Stimulated activated CD8-positive, alpha-beta memory T cell treated with anti-CD3 and anti-CD28 coated beads, Interleukin-7, amount 100 ng/mL, for 1 hour (primary cell): ENCODE results near the gene APLP1.
"Not testable (repeated sequence)": the region's sequence is repeated elsewhere in the genome, so short reads cannot be mapped to it uniquely, and the experiment has no call there.

ENCODE experiments used
- DNase-seq, 2 donors: peaks; one replicate each; pipeline ENCODE4 v3.0.0-alpha.2; 2020; ENCODE audit warnings: low read depth in 2 of 2

APLP1 gene

GRCh38 chr19:35882114-35882832 lies 13.9 kb downstream of the APLP1 start:
- DNase-seq: no peak

DNA sequence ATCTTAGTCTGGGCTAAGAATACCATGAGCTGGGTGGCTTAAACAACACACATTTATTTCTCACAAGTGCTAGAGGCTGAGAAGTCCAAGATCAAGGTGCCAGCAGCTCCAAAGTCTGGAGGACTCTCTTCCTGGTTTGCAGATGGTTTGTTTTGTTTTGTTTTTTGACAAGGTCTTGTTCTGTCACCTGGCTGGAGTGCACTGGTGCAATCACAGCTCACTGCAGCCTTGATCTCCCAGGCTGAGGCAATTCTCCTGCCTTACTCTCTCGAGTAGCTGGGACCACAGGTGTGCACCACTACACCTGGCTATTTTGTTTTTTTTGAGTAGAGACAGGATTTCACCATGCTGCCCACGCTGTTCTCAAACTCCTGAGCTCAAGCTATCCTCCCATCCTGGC lies 15.5 kb downstream of the APLP1 start:
- DNase-seq: no peak

GRCh38 chr19:35885225-35885738 lies 16.9 kb downstream of the APLP1 start:
- DNase-seq: no peak

DNA sequence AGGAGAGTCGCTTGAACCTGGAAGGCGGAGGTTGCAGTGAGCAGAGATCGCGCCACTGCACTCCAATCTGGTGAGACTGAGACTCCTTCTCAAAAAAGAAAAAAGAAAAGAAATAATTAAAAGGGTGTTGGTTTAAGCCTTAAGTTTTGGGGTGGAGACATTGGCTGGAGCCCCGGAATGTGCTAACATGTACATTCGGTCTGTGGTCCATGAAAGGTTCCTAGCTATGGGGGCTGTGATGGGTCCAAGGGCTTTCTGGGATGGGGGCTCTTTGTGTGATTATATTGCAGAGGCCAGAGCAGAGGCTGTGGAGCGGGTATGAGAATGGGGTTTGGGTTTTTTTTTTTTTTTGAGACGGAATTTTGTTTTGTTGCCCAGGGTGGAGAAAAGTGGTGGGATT lies 17.5 kb downstream of the APLP1 start:
- DNase-seq: no peak

DNA sequence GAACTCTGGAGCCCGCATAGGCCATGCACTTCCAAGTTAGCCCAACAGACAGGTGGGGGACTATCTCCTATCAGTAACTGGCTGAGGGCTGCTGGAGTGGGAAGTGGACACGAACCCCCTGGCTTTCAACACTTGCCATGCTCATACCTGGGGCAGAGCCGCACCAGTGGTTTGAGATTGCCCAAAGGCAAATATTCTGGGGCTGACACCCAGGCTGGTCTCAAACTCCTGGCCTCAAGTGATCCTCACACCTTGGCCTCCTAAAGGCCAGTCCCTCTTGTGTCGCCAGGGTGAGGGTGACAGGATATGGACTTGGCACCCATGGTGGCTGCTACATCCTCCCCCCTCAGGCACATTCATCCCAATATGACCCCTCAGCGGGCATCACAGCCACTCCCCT lies 18.8 kb downstream of the APLP1 start:
- no peak for DNase-seq

- DNase-seq: no peak
Observed at GRCh38 chr19:35888398-35888797, 20.0 kb downstream of the APLP1 start.

- no peak for DNase-seq
Observed at GRCh38 chr19:35889370-35890112, 21.2 kb downstream of the APLP1 start.

GRCh38 chr19:35890113-35890650 lies 21.8 kb downstream of the APLP1 start:
- DNase-seq: no peak

DNA sequence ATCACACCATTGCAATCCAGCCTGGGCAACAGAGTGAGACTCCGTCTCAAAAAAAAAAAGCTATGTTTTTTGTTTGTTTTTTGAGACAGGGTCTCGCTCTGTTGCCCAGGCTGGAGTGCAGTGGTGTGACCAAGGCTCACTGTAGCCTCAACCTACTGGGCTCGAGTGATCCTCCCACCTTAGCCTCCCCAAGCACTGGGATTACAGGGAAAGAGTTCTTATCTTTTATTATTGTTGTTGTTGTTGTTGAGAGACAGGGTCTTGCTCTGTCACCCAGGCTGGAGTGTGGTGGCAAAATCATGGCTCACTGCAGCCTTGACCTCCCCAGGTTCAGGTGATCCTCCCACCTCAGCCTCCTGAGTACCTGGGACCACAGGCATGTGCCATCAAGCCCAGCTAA lies 23.4 kb downstream of the APLP1 start:
- DNase-seq: not testable (repeated sequence)

DNA sequence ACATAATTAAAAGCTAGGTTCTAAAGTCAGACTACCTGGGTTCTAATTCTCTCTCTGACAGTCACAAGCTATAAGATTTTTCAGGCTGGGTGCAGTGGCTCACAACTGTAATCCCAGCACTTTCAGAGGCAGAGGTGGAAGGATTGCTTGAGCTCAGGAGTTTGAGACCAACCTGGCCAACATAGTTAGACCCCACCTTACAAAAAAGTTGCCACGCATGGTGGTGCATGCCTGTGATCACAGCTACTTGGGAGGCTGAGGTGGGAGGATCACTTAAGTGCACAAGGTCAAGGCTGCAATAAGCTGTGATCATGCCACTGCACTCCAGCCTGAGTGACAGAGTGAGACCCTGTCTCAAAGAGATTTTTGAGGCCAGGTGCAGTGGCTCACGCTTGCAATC lies 26.0 kb downstream of the APLP1 start:
- no peak for DNase-seq

DNA sequence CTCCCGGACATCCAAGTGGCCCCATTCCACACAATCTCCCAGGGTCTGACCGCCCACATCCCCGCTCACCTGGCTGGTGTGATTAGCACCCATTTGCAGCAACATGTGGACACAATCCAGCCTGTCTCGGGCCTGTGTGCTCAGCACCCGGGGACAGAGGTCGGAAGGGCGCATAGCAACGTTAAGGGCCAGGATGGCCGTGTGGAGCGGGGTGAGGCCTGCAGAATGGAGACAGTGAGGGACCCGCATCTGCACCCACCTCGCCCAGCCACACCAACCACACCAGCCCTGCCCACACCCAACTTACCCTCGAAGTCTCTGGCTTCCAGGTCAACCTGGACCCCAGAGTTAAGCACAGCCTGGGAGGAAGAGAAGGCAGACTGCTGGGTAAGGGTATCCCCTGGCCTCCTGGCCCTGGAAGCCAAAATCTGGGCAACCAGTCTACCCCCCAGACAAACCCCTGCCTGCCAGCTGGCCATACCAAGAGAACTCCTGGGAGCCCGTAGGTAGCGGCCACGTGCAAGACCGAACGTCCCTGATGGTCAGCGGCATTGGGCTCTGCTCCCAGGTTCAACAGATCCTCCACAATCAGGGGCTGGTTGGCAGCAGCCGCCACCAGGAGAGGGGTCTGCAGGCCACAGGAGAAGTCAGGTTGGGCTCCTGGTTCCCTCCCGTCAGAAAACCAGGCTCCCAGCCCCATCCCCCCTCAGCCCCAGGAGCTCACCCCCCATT lies 27.7 kb downstream of the APLP1 start:
- no peak for DNase-seq

DNA sequence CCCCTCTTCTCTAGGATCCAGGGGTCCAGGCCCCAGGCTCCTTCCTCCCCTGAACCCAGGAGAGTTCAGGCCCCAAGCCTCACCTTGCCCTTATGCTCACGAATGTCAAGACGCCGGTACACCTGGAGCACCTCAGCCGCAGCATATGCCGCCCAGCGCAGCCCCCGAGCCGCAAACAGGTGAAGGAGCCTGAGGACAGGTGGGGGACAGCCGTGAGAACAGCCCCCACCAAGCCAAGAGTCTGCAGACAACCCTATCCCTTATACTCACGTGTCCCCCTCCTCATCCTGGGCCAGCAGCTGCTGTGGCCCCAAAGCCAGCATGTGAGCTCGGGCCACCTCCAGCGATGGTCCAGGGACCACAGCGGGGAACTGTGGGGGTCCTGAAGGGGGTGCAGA lies 28.3 kb downstream of the APLP1 start:
- DNase-seq: no peak

DNA sequence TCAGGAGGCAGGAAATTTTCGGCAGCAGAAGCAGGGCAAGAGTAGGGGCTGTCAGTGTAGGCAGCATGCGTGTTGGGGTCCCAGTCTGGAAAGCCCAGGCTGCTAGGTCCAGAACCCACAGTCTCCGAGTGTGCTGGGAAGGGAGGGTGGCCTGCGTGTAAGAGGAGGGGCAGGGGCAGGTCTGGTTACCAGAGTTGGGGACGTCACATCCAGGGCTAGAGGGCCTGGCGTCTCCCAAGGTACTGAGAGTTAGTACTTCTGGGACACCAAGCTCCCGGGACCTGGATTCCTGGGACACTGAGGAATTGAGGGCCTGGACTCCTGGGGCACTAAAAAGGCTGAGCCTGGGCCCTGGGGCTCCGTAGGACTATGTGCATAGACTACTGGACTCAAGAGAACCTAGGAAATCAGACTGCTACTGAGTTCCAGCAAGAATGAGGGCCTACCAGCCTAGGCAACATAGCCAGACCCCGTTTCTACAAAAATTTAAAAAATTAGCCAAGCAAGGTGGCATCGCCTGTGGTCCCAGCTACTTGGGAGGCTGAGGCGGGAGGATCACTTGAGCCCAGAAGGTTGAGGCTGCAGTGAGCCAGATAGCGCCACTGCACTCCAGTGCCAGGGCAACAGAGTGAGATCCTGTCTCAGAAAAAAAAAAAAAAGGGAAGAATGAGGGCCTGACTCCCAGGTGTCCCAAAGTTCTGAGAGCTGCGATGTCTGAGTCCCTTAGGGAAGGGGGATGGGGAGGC lies 29.5 kb downstream of the APLP1 start:
- DNase-seq: no peak

GRCh38 chr19:35898499-35898809 lies 30.1 kb downstream of the APLP1 start:
- DNase-seq: no peak

- DNase-seq: peak; percentile 68 to 83
Observed at GRCh38 chr19:35899547-35900214, 31.3 kb downstream of the APLP1 start.

- DNase-seq: no peak
Observed at GRCh38 chr19:35901055-35901644, 32.8 kb downstream of the APLP1 start.

DNA sequence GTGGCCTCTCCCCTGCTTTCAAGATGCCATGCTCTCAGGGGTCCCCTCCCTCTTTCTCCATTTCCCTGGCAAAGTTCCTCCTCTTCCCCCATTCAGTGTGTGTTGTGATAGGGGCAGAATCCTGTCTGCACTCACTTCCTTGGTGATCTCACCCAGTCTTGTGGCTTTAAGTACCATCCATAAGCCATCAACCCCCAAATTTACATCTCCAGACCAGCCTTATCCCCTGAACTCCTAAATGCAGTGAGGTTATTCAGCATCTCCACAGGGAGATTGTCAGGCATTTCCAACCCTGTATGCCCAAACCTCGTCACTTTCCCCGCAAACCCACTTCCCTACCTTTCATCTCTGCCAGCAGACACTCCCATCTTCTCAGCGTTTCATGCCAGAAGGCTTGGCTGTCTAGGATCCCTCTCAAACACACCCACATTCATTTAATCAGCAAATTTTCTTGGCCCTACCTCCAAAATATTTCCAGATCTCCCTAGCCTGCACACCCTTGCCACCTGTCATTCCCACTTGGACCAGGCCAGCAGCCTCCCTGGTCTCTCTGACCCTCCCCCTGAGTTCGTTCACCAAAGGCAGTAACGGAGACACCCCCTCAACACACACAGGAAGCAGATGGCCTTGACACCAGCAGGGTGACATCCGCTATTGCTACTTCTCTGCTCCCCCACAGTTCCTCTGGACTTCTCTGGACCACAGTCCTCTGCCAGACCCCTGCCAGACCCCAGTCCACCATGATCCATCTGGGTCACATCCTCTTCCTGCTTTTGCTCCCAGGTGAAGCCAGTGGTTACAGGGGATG lies 33.7 kb downstream of the APLP1 start, which contains the start of gene HCST:
TSS of gene HCST (plus strand) at position 676 of the 808 bp plus-strand sequence. CDS start at position 741, 65 bp downstream.
- no peak for DNase-seq

DNA sequence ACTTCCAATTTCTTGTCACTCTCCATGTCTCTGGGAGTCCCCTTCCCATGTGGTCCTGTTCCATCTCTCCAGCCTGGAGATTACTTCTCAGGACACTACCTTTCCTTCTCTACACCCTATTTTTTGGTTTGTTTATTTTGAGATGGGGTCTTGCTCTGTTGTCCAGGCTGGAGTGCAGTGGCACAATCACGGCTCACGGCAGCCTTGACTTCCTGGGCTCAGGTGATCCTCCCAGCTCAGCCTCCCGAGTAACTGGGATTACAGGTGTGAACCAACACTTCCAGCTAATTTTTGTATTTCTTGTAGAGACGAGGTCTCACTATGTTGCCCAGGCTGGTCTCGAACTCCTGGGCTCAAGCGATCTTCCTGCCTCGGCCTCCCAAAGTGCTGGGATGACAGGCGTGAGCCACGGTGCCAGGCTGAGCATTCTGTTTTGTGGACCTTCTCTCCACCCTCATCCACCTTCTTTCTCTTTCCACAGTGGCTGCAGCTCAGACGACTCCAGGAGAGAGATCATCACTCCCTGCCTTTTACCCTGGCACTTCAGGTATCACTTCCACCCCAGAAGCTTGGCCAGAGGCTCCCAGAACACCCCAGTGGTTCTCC lies 34.6 kb downstream of the APLP1 start:
- no peak for DNase-seq

DNA sequence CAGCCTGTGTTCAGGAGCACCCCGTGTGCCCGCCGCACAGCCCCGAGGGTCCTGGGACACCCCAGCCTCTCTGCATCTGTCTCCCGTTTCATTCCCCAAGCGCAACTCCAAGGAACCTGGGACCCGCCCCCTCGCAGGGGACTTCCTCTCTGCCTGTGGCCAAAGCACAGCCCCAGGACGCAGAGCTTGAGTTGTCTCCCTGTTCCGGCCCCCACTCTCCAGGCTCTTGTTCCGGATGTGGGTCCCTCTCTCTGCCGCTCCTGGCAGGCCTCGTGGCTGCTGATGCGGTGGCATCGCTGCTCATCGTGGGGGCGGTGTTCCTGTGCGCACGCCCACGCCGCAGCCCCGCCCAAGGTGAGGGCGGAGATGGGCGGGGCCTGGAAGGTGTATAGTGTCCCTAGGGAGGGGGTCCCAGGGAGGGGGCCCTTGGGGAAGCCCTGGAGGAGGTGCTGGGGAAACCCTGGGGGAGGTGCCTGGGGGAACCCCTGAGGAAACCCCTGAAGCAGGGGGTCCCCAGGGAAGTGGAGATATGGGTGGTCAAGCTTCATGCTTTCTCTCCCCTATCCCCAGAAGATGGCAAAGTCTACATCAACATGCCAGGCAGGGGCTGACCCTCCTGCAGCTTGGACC lies 35.3 kb downstream of the APLP1 start:
- DNase-seq: peak; percentile 77 to 85
